ENCODE measurements around the gene DPP6.

The DPP6 gene

DNA sequence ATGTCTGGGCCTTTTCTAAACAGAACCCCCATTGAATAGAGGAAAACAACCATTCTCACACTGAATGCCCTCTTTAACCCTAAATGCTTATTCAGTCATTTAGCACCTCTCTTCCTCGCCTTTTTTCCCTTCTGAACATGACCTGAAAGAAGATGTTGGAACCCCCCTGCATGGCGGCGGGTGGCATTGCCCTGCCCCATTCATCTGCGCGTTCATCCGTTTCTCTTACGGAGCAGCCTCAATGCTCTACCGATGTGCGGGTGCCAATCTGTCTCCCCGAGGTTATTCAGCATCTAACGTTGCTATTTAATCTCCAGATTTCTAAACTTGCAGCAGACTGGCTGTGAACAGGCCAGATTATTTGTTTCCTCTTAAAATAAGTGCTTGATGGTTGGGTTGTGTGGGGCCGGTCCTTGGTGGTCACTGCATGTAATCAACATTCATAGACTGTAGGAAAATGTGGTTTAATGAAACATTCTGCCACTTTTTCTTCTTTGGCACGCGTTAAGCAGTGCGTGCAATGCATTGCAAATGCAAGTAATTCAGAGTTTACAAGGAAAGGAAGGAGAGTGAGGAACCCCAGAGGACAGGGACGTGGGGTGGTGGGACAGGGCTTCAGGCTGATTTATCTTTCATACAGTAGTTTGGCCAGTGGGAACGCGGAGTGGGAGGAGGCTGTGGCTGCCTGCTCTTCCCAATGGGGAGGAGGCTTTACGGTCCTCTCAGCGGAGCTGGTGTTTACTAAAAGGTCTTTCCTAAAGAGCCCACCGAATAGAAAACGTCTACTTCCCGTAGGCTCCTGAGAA, 286.7 kb downstream of the DPP6 start:
- DNase-seq (ENCODE audit: low read depth): no peak

GRCh38 chr7:154342971-154343633, 290.9 kb downstream of the DPP6 start:
- no peak for DNase-seq (ENCODE audit: low read depth)

GRCh38 chr7:154343778-154344412, 291.7 kb downstream of the DPP6 start:
- no peak for DNase-seq (ENCODE audit: low read depth)

- no peak for DNase-seq (ENCODE audit: low read depth)
These were observed 292.9 kb downstream of the DPP6 start for GRCh38 chr7:154345093-154345492.

DNA sequence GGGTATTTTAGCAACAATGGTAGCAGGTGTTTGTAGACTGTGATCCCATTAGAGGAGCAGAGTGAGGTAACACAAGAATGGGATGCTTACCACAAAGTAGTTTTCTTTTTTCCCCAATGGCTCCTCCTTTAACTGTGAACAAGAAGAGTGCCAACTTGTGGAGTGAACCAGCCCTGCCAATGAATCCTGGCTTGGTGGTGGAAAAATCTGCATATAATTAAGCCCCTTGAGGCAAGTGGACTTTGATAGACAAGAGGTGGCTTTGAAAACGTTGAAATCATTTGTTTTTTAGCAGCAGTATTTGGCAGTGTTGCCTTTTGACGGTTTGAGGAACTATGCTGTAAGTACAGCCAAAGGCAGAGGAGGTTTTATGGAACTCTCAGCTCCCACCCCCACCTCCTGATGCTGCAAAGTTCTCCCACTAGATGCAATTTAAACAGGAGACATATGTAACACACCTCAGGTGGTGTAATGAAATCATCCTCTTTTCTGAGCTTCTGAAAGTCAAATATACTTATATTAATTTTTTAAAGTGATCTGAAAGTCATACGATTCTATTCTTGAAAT, 295.6 kb downstream of the DPP6 start:
- DNase-seq (ENCODE audit: low read depth): no peak

DNA sequence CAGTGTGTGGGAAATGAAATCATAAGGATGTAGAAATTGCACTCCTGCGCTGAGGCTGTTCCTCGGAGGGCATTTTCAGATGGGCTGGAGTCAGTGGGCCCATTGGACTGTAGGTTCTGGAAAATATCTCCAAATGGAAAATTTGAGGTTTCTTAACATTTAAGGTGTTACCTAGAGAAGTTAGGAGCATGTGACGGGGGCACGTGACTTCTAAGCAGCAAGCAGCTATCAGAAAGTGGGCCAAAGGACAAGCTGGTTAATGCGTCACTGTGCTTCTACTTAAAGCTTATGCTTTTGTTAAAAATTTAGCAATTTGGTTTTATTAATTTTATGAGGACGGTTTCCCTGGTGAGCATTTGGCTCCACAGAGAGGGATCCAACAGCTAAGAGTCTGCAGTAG, 298.7 kb downstream of the DPP6 start:
- no peak for DNase-seq (ENCODE audit: low read depth)

GRCh38 chr7:154353355-154353767, 301.2 kb downstream of the DPP6 start:
- DNase-seq (ENCODE audit: low read depth): no peak

- no peak for DNase-seq (ENCODE audit: low read depth)
These were observed 312.0 kb downstream of the DPP6 start for GRCh38 chr7:154364170-154364569.

DNA sequence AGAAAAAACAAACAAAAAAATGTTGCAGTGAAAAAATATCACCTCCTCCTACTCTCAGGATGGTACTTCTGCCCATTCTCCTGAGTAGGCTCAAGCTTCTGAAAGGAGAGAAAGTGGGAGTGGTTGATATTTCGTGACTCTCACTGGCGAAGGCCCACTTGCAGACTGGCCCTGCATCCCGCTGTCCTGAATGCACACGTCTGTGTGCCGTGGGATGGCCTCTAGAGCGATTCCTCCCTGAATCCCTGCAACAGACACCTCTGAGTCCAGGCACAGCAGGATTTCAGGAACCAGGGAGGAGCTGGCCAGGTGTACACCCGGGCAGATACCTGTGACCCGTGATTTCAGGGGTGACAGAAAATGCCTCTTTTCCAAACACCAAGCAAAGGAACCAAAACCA, 319.2 kb downstream of the DPP6 start:
- no peak for DNase-seq (ENCODE audit: low read depth)

DNA sequence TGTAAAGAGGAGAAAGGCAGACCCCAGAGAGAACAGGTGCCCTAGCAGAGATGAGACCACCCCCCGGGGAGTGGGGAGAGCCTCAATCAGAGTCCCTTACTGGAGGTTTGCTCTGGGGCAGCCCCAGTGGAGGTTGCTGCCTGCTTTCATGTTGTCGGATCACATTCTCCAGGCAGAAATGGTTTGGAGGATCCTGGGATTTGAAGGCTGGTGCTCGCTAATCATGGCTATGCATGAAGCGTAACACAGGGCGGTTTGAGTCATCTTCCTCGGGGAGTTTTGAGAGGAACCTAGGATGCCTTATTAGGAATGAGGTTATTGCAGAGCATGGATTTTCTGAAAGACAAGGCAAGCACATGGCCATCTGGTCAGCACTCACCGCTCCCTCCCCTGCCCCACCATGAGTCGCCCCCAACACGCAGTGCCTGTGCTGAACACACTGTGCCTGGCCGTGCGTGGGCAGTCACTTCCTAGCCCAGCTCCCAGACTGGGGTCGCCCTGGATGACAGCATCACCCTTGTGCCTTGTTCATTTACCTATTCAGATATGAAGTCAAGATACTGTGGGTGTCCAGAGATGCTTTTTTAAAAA, 319.9 kb downstream of the DPP6 start:
- DNase-seq (ENCODE audit: low read depth): no peak

- no peak for DNase-seq (ENCODE audit: low read depth)
These were observed 321.8 kb downstream of the DPP6 start for GRCh38 chr7:154373956-154374355.

DNA sequence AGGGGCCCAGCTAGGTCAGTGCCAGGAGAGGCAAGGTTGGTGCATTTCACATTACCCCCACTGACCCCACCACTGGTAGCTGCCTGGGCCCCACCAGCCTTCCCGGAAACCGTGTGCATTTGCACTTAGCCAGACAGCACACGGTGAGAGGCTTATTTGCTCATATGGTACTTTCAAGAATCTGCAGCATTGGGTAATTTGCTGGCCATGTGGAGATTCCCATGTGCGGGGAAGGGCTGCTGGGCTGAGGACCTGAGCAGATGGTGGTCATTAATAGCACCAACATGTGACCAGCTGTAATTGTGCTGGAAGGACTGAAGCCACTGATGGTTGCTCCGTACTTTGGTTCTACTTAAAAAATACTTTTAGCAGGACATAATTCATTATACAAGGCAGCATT, 323.8 kb downstream of the DPP6 start:
- no peak for DNase-seq (ENCODE audit: low read depth)

GRCh38 chr7:154380771-154381170, 328.6 kb downstream of the DPP6 start:
- DNase-seq (ENCODE audit: low read depth): no peak

DNA sequence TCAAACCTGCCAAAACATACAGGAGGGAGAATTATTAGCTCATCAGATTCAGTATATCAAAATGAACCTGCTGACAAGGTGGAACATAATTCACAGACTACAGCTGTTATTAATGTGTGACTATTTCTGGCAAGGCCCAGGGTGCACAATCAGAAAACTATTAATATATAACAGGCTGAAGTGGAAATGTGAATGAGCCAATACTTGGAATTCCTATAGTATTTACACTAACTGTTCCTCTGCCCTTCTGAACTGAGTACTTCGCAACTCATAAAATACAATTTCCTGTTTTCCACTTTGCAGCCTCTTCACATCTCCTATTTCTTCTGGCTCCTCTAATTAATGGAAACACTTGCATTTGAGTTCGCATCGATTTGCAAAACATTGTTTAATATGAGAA, 330.8 kb downstream of the DPP6 start:
- no peak for DNase-seq (ENCODE audit: low read depth)

DNA sequence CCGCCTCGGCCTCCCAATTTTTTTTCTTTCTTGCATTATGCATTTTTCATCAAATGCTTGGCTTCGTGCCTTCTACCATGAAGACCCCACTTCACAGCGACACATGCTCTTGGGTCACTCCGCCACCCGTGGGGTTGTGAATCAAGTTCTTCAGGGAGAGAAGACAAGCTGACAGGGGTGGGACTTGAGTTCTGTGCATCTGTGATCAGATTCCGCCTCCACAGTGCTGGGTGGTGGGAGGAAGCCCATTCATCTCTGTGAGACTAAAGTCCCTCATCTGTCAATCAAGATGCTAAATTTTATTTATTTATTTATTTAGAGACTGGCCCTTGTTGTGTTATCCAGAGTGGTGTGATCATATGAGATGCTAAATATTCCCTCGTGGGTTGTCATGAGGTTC, 333.0 kb downstream of the DPP6 start:
- DNase-seq (ENCODE audit: low read depth): no peak

DNA sequence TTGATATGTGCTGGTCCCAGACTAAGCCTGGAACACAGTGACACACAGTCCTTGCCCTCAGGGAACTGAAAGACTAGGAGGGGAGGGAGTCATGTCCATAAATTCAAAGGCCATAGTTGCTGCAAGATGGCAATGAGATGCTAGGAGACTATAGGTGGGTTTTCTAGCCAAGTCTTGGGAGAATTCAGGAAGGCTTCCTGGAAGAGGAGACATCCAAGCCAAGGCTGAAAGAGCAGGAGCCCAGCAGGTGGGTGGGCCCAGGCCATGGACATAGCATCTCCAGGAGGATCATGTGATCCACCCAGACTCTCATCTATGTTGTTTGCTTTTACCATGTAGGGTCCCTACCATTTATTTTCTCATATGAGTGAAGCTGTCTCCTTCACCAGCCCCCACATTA, 335.1 kb downstream of the DPP6 start:
- DNase-seq (ENCODE audit: low read depth): no peak

GRCh38 chr7:154388412-154388811, 336.2 kb downstream of the DPP6 start:
- DNase-seq (ENCODE audit: low read depth): no peak

- no peak for DNase-seq (ENCODE audit: low read depth)
These were observed 336.8 kb downstream of the DPP6 start for GRCh38 chr7:154388999-154389398.

- no peak for DNase-seq (ENCODE audit: low read depth)
These were observed 338.8 kb downstream of the DPP6 start for GRCh38 chr7:154390961-154391360.

- no peak for DNase-seq (ENCODE audit: low read depth)
These were observed 342.6 kb downstream of the DPP6 start for GRCh38 chr7:154394804-154395203.

GRCh38 chr7:154406312-154406711, 354.1 kb downstream of the DPP6 start:
- no peak for DNase-seq (ENCODE audit: low read depth)

GRCh38 chr7:154409703-154410311, 357.6 kb downstream of the DPP6 start:
- DNase-seq (ENCODE audit: low read depth): peak; percentile 21

Data from iris pigment epithelial cell (primary cell).